Upper lobe of right lung (tissue), 1 donor: ENCODE results near the gene NDUFA11. TPM values are rescaled to one million over a fixed set of nuclear protein-coding genes. Genes with fewer than 3 reads are reported as not detected.
"Not testable (repeated sequence)": the region's sequence is repeated elsewhere in the genome, so short reads cannot be mapped to it uniquely, and the experiment has no call there.

Experiments used
- ATAC-seq: fragments of 200-7000 bp; cut with Tn5 transposase; one replicate; pipeline ENCODE4 v1.9.1; 2020; ENCODE audit warnings: mild to moderate bottlenecking, moderate library complexity
- DNase-seq: peaks from one replicate; pipeline ENCODE4 v3.0.0-alpha.2; 2020
- H3K27ac ChIP-seq: fragments of 200-600 bp; one replicate; pipeline ENCODE4 v1.8.0; 2022
- H3K27me3 ChIP-seq: fragments of 200-600 bp; one replicate; pipeline ENCODE4 v1.8.0; 2022; ENCODE audit warnings: mild to moderate bottlenecking
- H3K36me3 ChIP-seq: fragments of 200-600 bp; one replicate; pipeline ENCODE4 v1.8.0; 2022
- H3K4me1 ChIP-seq: fragments of 200-600 bp; one replicate; pipeline ENCODE4 v1.8.0; 2022
- H3K4me3 ChIP-seq: fragments of 200-600 bp; one replicate; pipeline ENCODE4 v1.8.0; 2022; ENCODE audit warnings: mild to moderate bottlenecking
- H3K9me3 ChIP-seq: fragments of 200-600 bp; one replicate; pipeline ENCODE4 v1.8.0; 2022
- CTCF ChIP-seq: fragments of 200-600 bp; IDR thresholded peaks from one replicate; pipeline ENCODE4 v1.8.0; 2022; ENCODE audit warnings: antibody characterized with exemption
- intact Hi-C: fragments of 100-400 bp; cut with DNase I; formaldehyde crosslinking; loops from one replicate; pipeline ENCODE4 v1.11.0; 2022
- total RNA-seq: library from RNA; stranded (reverse); fragmentation: NEBNext Ultra II Directional; extraction: Animal tissue kit (Norgen Biotek cat#: 25700); gene quantifications from one replicate; pipeline ENCODE4 v1.2.1, GENCODE V29; 2021
- donor health status: DM: no; HTN: yes; CAD: no; lungs with severe emphysema.

NDUFA11 gene
- total RNA-seq, 1 donor from 2014 or later, result 134 TPM

- Histone ChIP-seq H3K9me3 (no peaks in the 10 kb centered on the region), H3K36me3 (peaks cover under 1% of the 10 kb centered on the region), H3K27me3 (peaks cover 11% of the 10 kb centered on the region), H3K4me1 (no peaks in the 10 kb centered on the region), H3K27ac (no peak overlapping the region), H3K4me3 (no peak overlapping the region)
- intact Hi-C loops, result no loop called here
- DNase-seq, result no peak
- no peak for TF ChIP-seq CTCF
- ATAC-seq, result no peak
Observed at GRCh38 chr19:5890099-5890498, 13.5 kb downstream of the NDUFA11 start.

- Histone ChIP-seq H3K36me3 (no peaks in the 10 kb centered on the region), H3K27me3 (peaks cover 11% of the 10 kb centered on the region), H3K4me3 (no peak overlapping the region), H3K4me1 (no peaks in the 10 kb centered on the region), H3K9me3 (no peaks in the 10 kb centered on the region), H3K27ac (no peak overlapping the region)
- intact Hi-C loops, result no loop called here
- ATAC-seq (no peak), DNase-seq (no peak)
- no peak for TF ChIP-seq CTCF
Observed at GRCh38 chr19:5889288-5889971, 14.2 kb downstream of the NDUFA11 start.

- H3K27ac ChIP-seq, intact Hi-C loops, ATAC-seq, H3K9me3 ChIP-seq, H3K27me3 ChIP-seq, DNase-seq, H3K36me3 ChIP-seq, H3K4me3 ChIP-seq: not testable (repeated sequence)
- H3K4me1 ChIP-seq, result peaks cover 14% of the 10 kb centered on the region
Observed at GRCh38 chr19:5884065-5884811, 19.4 kb downstream of the NDUFA11 start.

GRCh38 chr19:5883157-5883873, 20.3 kb downstream of the NDUFA11 start:
- H3K4me3 ChIP-seq, H3K27ac ChIP-seq, H3K27me3 ChIP-seq, DNase-seq, ATAC-seq, H3K36me3 ChIP-seq, intact Hi-C loops, H3K9me3 ChIP-seq: not testable (repeated sequence)
- peaks cover 14% of the 10 kb centered on the region for H3K4me1 ChIP-seq

GRCh38 chr19:5882421-5882968, 21.1 kb downstream of the NDUFA11 start:
- intact Hi-C loops, result no loop called here
- Histone ChIP-seq H3K27ac (no peak overlapping the region), H3K4me3 (no peak overlapping the region), H3K27me3 (no peaks in the 10 kb centered on the region), H3K4me1 (peaks cover 14% of the 10 kb centered on the region), H3K36me3 (no peaks in the 10 kb centered on the region), H3K9me3 (no peaks in the 10 kb centered on the region)
- no peak for TF ChIP-seq CTCF
- no peak for ATAC-seq
- no peak for DNase-seq

GRCh38 chr19:5881543-5882299, 21.9 kb downstream of the NDUFA11 start:
- H3K4me3 ChIP-seq, result no peak overlapping the region
- ATAC-seq (no peak), DNase-seq (no peak)
- H3K27me3 ChIP-seq, result no peaks in the 10 kb centered on the region
- no peaks in the 10 kb centered on the region for H3K36me3 ChIP-seq
- no peak overlapping the region for H3K27ac ChIP-seq
- TF ChIP-seq CTCF, result no peak
- peaks cover 14% of the 10 kb centered on the region for H3K4me1 ChIP-seq
- intact Hi-C loops, result no loop called here
- no peaks in the 10 kb centered on the region for H3K9me3 ChIP-seq
